Vagina (tissue), 2 donors: ENCODE results near the gene SLC1A3.

ENCODE experiments used
- POLR2A ChIP-seq, 2 donors: fragments of 450-650 bp; IDR thresholded peaks; one replicate each; pipeline ENCODE4 v1.6.1; 2017; ENCODE audit warnings: antibody characterized with exemption in 2 of 2, mild to moderate bottlenecking in 2 of 2, moderate library complexity in 2 of 2
- POLR2AphosphoS5 ChIP-seq, 2 donors: sonication (generic); formaldehyde crosslinking; IDR thresholded peaks; one replicate each; pipeline ENCODE4 v1.9.0; 2017; ENCODE audit warnings: antibody characterized with exemption in 2 of 2, mild to moderate bottlenecking in 2 of 2, low read depth in 1 of 2; ENCODE audit not compliant: insufficient read depth in 1 of 2
- TF ChIP-seq, protein P1 (sequence below), 3 experiments: fragments of 450-650 bp in 2 of 3; fragments of 200-600 bp in 1 of 3; sonication (generic) in 1 of 3; IDR thresholded peaks; one replicate each; pipeline ENCODE4 v1.5.1; 2017 to 2019; ENCODE audit warnings: antibody characterized with exemption in 3 of 3, mild to moderate bottlenecking in 2 of 3, moderate library complexity in 2 of 3

DNA sequence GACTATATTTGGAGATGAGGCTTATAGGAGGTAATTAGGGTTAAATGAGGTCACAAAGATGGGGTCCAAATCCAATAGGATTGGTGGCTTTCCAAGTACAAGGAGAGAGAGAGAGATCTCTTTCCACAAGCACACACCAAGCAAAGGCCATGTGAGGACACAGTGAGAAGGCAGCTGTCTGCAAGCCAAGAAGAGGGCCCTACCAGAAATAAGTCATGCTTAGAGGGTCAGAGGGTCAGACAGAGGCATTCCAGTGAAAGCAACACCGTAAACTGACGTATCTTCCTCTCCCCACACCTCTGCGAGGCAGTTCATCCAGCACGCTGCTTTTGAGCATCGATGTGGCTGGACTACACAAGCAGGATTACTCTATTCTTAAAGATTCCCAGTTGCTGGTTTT is 87.9 kb downstream of the SLC1A3 start:
- TF ChIP-seq, protein P1, sequence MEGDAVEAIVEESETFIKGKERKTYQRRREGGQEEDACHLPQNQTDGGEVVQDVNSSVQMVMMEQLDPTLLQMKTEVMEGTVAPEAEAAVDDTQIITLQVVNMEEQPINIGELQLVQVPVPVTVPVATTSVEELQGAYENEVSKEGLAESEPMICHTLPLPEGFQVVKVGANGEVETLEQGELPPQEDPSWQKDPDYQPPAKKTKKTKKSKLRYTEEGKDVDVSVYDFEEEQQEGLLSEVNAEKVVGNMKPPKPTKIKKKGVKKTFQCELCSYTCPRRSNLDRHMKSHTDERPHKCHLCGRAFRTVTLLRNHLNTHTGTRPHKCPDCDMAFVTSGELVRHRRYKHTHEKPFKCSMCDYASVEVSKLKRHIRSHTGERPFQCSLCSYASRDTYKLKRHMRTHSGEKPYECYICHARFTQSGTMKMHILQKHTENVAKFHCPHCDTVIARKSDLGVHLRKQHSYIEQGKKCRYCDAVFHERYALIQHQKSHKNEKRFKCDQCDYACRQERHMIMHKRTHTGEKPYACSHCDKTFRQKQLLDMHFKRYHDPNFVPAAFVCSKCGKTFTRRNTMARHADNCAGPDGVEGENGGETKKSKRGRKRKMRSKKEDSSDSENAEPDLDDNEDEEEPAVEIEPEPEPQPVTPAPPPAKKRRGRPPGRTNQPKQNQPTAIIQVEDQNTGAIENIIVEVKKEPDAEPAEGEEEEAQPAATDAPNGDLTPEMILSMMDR (IDR thresholded peaks at IDR 0.05), result no peak
- TF ChIP-seq POLR2A (IDR thresholded peaks at IDR 0.05) (no peak), POLR2AphosphoS5 (IDR thresholded peaks at IDR 0.05; ENCODE audit: insufficient read depth in 1 of 2, low read depth in 1 of 2) (no peak)
